ENCODE data around the gene RGMA.
"Not testable (repeated sequence)": the region's sequence is repeated elsewhere in the genome, so short reads cannot be mapped to it uniquely, and the experiment has no call there.

The RGMA gene

DNA sequence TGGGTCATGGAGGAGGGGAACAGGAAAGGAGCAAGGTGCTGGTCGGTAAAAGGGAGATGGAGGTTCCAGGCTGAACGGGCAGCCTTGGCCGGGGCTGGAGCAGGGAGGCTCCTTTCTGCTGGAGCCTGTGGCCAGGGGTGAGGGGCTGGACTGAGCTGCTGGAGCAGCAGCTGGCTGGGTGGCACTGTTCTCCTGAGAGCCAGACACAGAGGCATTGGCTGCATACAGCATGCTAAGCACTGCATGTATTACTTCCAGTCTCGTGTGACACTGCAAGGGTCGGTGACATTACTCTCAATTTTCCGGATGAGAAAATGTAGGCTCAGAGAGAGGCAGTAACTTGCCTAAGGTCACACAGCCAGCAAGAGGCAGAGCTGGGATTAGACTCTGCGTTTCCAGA is 42.3 kb downstream of the RGMA start:
- no peak for DNase-seq

DNA sequence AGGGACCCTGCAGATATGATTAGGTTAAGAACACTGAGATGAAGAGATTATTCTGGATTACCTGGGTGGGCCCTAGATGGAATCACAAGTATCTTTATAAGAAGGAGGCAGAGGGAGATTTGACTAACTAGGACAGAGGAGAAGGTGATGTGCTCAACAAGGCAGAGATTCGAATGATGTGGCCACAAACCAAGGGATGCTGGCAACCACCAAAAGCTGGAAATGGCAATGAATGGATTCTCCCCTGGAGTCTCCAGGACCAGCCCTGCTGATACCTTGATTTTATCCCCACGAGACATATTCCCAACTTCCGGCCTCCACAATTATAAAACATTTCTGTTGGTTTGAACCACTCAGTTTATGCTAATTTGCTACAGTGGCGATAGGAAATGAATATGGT is 42.9 kb downstream of the RGMA start:
- no peak for DNase-seq

- no peak for DNase-seq
These were observed 43.7 kb downstream of the RGMA start for GRCh38 chr15:93045191-93045785.

GRCh38 chr15:93044301-93045190 is 44.5 kb downstream of the RGMA start:
- DNase-seq = no peak

GRCh38 chr15:93043621-93044300 is 45.2 kb downstream of the RGMA start:
- DNase-seq = no peak

DNA sequence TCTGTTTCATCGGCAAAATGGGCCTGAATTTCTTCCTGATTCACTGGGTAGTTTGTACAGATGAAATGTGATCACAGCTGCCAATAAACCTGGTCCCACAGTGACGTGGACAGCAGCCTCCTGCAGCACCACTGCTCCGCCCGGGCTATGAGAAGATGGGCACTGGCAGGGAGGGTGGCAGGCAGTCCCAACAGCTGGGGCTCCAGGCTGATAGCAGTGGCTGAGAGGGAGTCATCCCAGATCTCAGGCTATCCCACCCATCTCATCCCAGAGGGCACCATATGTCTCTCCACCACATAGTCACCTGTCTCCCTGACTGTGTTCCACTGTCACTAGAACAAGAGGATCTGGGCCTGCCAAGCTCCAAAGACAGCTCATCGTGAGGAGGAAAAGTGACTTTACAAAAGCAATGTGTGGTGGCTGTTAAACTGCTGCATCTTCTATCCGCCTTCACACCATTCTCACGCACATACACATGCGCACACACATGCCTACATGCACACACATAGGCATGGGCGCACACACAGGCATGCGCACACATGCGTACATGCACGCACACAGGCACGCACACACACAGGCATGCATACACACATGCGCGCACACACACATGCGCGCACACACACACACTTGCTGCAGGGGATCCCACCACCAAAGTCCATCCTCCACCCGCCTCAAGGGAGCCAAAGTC is 46.2 kb downstream of the RGMA start:
- no peak for DNase-seq

DNA sequence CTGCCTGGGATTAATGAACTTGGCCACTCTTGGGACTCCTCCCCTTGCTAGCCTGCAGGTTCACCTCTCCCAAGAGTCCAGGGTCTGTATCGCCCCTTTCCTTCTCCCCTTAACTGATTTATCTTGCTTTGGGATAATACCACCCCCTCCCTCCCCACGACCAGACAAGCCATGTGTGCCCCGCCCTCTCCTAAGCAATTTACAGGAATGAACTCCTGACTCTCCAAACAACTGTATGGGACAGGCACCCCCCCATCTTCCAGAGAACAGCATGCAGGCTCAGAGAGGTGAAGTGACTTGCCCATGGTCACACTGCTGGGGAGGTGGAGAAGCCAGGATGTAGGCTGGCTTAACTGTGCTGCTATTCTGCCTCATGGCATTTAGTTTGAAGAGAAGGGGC is 46.8 kb downstream of the RGMA start:
- DNase-seq = no peak

GRCh38 chr15:93041159-93041547 is 47.9 kb downstream of the RGMA start:
- DNase-seq = no peak

GRCh38 chr15:93040288-93041158 is 48.5 kb downstream of the RGMA start:
- no peak for DNase-seq

- not testable (repeated sequence) for DNase-seq
These were observed 49.3 kb downstream of the RGMA start for GRCh38 chr15:93039562-93040287.

DNA sequence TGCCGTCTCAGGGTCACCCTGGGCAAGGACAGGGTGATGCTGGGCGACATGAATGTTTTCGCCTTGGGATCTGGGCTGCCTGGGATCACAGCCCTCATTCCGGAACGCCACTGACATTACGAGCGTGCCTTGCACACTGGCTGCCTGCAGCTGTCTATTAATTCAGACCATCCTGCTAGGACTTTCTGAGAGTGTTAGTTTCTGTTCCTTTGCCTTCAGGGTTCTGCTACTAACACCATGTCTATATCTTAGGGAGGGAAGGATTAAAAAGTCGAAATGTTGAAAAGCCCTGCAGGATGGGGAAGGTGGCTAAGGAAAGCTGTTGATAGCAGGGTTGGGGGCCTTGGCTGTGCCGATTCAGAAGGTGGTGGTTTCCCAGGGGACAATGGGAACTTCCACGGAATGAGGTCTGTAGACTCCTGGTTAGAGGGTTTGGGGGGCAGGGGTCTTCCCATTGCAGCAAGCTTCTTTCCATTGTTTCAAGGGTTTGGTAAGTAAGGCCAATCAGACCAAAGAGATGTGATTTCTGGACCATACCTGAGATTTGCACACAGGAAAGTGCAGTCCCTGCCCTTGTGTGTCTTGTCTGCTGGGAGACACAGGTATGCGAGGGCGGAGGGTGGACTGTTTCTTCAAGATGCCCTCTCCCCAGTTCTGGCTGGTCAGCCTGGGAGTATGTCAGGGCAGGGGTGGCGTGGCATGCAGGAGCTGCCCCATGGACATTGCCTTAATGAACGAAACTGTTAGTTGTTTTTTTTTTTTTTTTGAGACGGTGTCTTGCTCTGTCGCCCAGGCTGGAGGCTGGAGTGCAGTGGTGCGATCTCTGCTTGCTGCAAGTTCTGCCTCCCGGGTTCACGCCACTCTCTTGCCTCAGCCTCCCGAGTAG is 50.9 kb downstream of the RGMA start:
- no peak for DNase-seq

- DNase-seq = no peak
These were observed 51.8 kb downstream of the RGMA start for GRCh38 chr15:93036951-93037819.

DNA sequence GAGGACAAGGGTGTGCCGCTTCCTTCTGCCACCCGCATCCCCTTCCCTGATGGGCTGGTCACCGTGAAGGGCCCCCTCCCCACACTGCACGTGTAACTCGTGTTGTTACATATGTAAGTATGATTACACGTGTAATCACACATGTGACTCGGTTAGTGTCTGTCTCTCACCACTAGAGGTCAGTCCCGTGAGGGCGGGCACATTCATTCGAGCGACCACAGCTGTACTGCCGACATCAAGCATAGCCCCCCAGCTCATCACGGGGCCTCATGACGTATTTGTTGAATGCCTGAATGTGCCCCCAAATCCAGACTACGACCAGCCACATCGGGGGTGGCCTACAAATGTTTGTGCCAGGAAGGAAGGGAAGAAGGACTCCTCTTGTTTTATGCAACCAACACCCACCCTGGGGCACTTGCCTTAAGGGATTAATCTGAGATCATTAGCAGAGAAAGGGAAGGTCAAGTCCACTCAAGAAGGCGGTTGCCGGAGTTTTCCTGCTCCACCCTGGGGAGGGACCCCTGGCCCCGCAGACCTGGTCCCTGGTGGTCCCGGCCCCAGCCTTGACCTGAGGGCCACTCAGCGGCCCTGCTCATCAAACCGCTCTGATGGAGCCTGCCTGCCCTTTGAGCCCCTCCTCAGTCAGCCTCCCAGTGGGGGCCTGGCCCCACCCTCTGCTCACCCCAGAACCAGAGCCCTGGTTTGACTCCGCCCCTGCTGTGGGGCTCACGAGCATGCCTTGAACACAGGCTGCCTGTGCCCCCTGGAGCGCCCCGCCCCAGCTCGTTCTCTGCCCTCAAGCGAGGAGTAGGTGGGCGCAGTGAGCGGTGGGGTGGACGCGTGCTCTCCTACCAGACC is 52.8 kb downstream of the RGMA start:
- DNase-seq = peak; percentile 85

GRCh38 chr15:93035092-93035915 is 53.7 kb downstream of the RGMA start:
- DNase-seq = no peak

GRCh38 chr15:93034512-93034911 is 54.5 kb downstream of the RGMA start:
- DNase-seq = no peak

GRCh38 chr15:93033434-93034045 is 55.5 kb downstream of the RGMA start:
- no peak for DNase-seq

Measured in hematopoietic multipotent progenitor cell treated with erythropoietin and hydrocortisone succinate and interleukin-3 and kit ligand, for 6 days (in vitro differentiated cells).